Small intestine (tissue), 7 donors: ENCODE measurements around the gene NEURL2. TPM values are rescaled to one million over a fixed set of nuclear protein-coding genes. Genes with fewer than 3 reads are reported as not detected.

Experiments used
- DNase-seq, 2 donors: peaks; one replicate each; pipeline versions ENCODE4 v3.0.0 to v3.0.0-alpha.2; 2013
- FAIRE-seq: peaks from 2 replicates; lab custom pipeline; 2012; peaks lifted over from hg19 to GRCh38; lab: Jason Lieb, UNC
- H3K27ac ChIP-seq, 3 donors: one replicate each; pipeline ENCODE4 v1.5.1; 2013; ENCODE audit warnings: low read length in 2 of 3, mild to moderate bottlenecking in 2 of 3, control low read depth in 1 of 3, inconsistent platforms in 1 of 3, low read depth in 1 of 3, moderate library complexity in 1 of 3
- H3K27me3 ChIP-seq, 3 donors: one replicate each; pipeline ENCODE4 v1.6.1; 2013; ENCODE audit warnings: low read length in 3 of 3, inconsistent platforms in 1 of 3; ENCODE audit not compliant: control insufficient read depth in 3 of 3, insufficient read depth in 3 of 3
- H3K36me3 ChIP-seq, 3 donors: one replicate each; pipeline ENCODE4 v1.6.1; 2013; ENCODE audit warnings: low read length in 3 of 3, inconsistent platforms in 1 of 3, low read depth in 1 of 3, mild to moderate bottlenecking in 1 of 3, moderate library complexity in 1 of 3; ENCODE audit not compliant: control insufficient read depth in 3 of 3, insufficient read depth in 2 of 3
- H3K4me1 ChIP-seq, 3 donors: one replicate each; pipeline ENCODE4 v1.6.1; 2013; ENCODE audit warnings: low read length in 2 of 3, inconsistent platforms in 1 of 3, low read depth in 1 of 3, mild to moderate bottlenecking in 1 of 3, moderate library complexity in 1 of 3; ENCODE audit not compliant: control insufficient read depth in 3 of 3, insufficient read depth in 2 of 3
- H3K4me3 ChIP-seq, 3 donors: one replicate each; pipeline ENCODE4 v1.5.1; 2013; ENCODE audit warnings: low read length in 3 of 3, control low read depth in 1 of 3, inconsistent platforms in 1 of 3, low read depth in 1 of 3, mild to moderate bottlenecking in 1 of 3, moderate library complexity in 1 of 3
- H3K9me3 ChIP-seq, 2 donors: one replicate each; pipeline ENCODE4 v1.6.1; 2013; ENCODE audit warnings: low read depth in 1 of 2, low read length in 1 of 2; ENCODE audit not compliant: control insufficient read depth in 2 of 2, insufficient read depth in 1 of 2
- WGBS, 3 donors: extraction: QIAGEN DNeasy Blood & Tissue Kit; methylation state at CpG; one replicate each; pipeline ENCODE4 v1.1.7; 2013; 5-methylcytosine and 5-hydroxymethylcytosine counted together
- polyA plus RNA-seq, 4 donors: library from polyadenylated mRNA; stranded (reverse) in 3 of 4; unstranded in 1 of 4; fragments of 200-250 nt in 3 of 4; fragments of 120-200 nt in 1 of 4; gene quantifications; one replicate each; pipeline versions ENCODE4 v1.2.1 to v1.2.3, GENCODE V29; 2013
- donor health status: healthy with polysubstance abuse.
- donor health status: control.
- donor health status: control.
- donor health status: Bipolar disorder and iron deficiency.
- donor health status: healthy.

The NEURL2 gene
- polyA plus RNA-seq, 4 donors = 2.9 to 20.2 (median 4.0) TPM

DNA sequence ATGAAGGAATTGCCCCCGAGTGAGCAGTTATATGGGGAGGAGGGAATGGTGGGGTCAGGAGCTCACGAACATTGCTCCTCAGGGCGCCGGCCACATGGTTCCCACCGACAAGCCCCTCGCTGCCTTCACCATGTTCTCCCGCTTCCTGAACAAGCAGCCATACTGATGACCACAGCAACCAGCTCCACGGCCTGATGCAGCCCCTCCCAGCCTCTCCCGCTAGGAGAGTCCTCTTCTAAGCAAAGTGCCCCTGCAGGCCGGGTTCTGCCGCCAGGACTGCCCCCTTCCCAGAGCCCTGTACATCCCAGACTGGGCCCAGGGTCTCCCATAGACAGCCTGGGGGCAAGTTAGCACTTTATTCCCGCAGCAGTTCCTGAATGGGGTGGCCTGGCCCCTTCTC is 7.3 kb upstream of the NEURL2 start:
- DNase-seq (no peak), FAIRE-seq (no peak)
- peaks cover 0 to 13% (median 0%) of the 10 kb centered on the region in 3 donors for H3K4me1 ChIP-seq
- 87 to 92% (median 91%) methylated on average over 12 of the region's 12 CpGs for WGBS, 3 donors
- no peak overlapping the region for H3K4me3 ChIP-seq
- H3K9me3 ChIP-seq = no peaks in the 10 kb centered on the region
- H3K27ac ChIP-seq = no peak overlapping the region
- peaks cover 5 to 78% (median 16%) of the 10 kb centered on the region in 3 donors for H3K36me3 ChIP-seq
- no peaks in the 10 kb centered on the region for H3K27me3 ChIP-seq

DNA sequence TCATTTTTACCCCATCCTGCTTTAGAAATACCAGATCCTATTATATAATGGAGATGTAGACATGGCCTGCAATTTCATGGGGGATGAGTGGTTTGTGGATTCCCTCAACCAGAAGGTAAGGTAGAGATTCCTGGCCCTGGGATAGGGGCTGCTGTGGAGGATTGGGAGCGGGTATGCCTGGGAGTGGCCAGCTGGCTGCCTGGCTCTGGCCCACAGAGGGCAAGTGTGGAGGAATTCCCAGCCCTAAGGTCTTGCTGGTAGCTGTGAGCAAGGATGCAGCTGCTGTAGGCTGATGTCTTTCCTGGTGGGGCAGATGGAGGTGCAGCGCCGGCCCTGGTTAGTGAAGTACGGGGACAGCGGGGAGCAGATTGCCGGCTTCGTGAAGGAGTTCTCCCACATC is 6.7 kb upstream of the NEURL2 start:
- WGBS, 3 donors = 95 to 98% (median 95%) methylated on average over 7 of the region's 7 CpGs
- no peak for FAIRE-seq
- peaks cover 5 to 83% (median 16%) of the 10 kb centered on the region in 3 donors for H3K36me3 ChIP-seq

DNA sequence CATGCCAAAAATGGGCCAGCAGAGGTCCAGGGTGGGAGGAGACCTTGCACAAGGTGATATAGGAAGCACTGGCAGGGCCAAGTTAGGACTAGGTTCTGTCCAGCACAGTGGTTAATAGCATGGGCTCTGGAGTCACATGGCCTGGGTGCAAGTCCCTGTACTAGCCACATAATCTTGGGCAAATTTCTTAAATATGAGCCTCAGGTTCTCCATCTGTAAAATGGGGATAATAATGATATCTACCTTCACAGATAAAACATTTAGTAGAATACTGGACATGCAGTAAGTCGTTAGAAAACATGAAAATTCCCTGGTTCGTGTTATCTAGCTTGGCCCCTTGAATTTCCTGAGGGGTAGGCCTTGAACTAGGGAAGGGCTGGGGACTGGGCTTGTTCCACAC is 6.3 kb upstream of the NEURL2 start:
- H3K27me3 ChIP-seq = no peaks in the 10 kb centered on the region
- H3K27ac ChIP-seq = no peak overlapping the region
- no peak overlapping the region for H3K4me3 ChIP-seq
- no peak for FAIRE-seq
- H3K9me3 ChIP-seq = no peaks in the 10 kb centered on the region
- DNase-seq = no peak
- peaks cover 5 to 85% (median 16%) of the 10 kb centered on the region in 3 donors for H3K36me3 ChIP-seq
- H3K4me1 ChIP-seq = peaks cover 0 to 21% (median 6%) of the 10 kb centered on the region in 3 donors
- WGBS, 3 donors = 79 to 91% (median 86%) methylated on average over 2 of the region's 2 CpGs

More for the DNA sequence above, 6.7 kb upstream of the NEURL2 start:
- no peaks in the 10 kb centered on the region for H3K27me3 ChIP-seq
- H3K4me1 ChIP-seq = peaks cover 0 to 17% (median 4%) of the 10 kb centered on the region in 3 donors
- H3K27ac ChIP-seq = no peak overlapping the region
- no peak overlapping the region for H3K4me3 ChIP-seq
- no peak for DNase-seq
- H3K9me3 ChIP-seq = no peaks in the 10 kb centered on the region

DNA sequence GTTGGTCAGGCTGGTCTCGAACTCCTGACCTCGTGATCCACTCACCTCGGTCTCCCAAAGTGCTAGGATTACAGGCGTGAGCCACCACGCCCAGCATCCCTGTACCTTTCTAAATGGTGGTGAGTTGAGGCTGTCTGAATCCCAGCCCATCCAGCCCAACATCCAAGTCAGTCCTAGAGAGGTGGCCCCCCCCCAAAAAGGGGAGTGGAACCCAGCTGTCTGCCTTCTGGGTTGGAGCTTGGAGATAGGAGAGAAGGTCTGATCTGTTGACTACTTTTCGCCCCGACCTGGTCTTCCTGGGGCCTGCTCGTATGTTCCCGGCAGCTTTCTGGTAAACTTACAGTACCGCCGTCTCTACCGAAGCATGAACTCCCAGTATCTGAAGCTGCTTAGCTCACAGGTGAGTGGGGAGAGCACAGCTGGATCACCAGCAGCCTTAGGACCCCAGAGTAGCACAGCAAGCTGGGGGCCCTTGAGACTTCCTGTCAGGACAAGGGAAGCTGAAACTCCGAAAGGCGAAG is 5.7 kb upstream of the NEURL2 start:
- Histone ChIP-seq H3K36me3 (peaks cover 5 to 85% (median 16%) of the 10 kb centered on the region in 3 donors), H3K27me3 (no peaks in the 10 kb centered on the region), H3K9me3 (no peaks in the 10 kb centered on the region), H3K27ac (no peak overlapping the region), H3K4me1 (peaks cover 0 to 22% (median 6%) of the 10 kb centered on the region in 3 donors), H3K4me3 (no peak overlapping the region)
- no peak for FAIRE-seq
- 93 to 96% (median 93%) methylated on average over 13 to 14 of the region's 14 CpGs for WGBS, 3 donors
- DNase-seq = no peak

DNA sequence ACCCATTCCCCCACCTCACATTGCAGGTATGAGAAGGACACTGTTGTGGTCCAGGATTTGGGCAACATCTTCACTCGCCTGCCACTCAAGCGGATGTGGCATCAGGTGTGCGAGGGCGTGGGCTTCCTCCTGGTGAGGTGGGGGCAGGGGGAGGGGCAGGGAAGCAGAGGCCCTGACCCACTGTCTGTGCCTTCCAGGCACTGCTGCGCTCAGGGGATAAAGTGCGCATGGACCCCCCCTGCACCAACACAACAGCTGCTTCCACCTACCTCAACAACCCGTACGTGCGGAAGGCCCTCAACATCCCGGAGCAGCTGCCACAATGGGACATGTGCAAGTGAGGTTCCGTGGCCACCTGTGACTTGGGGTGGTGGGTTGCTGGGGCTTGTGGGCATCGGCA is 3.8 kb upstream of the NEURL2 start:
- H3K4me1 ChIP-seq = peaks cover 0 to 22% (median 6%) of the 10 kb centered on the region in 3 donors
- FAIRE-seq (no peak), DNase-seq (no peak)
- no peaks in the 10 kb centered on the region for H3K27me3 ChIP-seq
- no peak overlapping the region for H3K4me3 ChIP-seq
- 77 to 89% (median 79%) methylated on average over 12 of the region's 12 CpGs for WGBS, 3 donors
- H3K36me3 ChIP-seq = peaks cover 5 to 75% (median 11%) of the 10 kb centered on the region in 3 donors
- no peak overlapping the region for H3K27ac ChIP-seq
- H3K9me3 ChIP-seq = no peaks in the 10 kb centered on the region

- FAIRE-seq (no peak), DNase-seq (no peak)
- peak overlapping the region in 1 of 3 donors; percentile 86 for H3K27ac ChIP-seq
- 88 to 98% (median 93%) methylated on average over 4 of the region's 4 CpGs for WGBS, 3 donors
- H3K27me3 ChIP-seq = no peaks in the 10 kb centered on the region
- H3K36me3 ChIP-seq = peaks cover 5 to 67% (median 11%) of the 10 kb centered on the region in 3 donors
- H3K9me3 ChIP-seq = no peaks in the 10 kb centered on the region
- peak overlapping the region in 1 of 3 donors; percentile 70 for H3K4me3 ChIP-seq
- peaks cover 0 to 22% (median 6%) of the 10 kb centered on the region in 3 donors for H3K4me1 ChIP-seq
Observed at GRCh38 chr20:45893831-45894230, 2.8 kb upstream of the NEURL2 start.

- H3K27ac ChIP-seq = peak overlapping the region in 2 of 3 donors; percentile 12 to 86
- no peaks in the 10 kb centered on the region for H3K27me3 ChIP-seq
- peaks cover 0 to 22% (median 6%) of the 10 kb centered on the region in 3 donors for H3K4me1 ChIP-seq
- 47 to 69% (median 61%) methylated on average over 4 of the region's 4 CpGs for WGBS, 3 donors
- peaks cover 5 to 66% (median 11%) of the 10 kb centered on the region in 3 donors for H3K36me3 ChIP-seq
- no peaks in the 10 kb centered on the region for H3K9me3 ChIP-seq
- FAIRE-seq (no peak), DNase-seq (peak; percentile 76 to 92)
- H3K4me3 ChIP-seq = peak overlapping the region in 1 of 3 donors; percentile 70
Observed at GRCh38 chr20:45892828-45893500, 2.0 kb upstream of the NEURL2 start.

- DNase-seq (peak; percentile 48 to 49), FAIRE-seq (no peak)
- 76 to 81% (median 80%) methylated on average over 9 of the region's 9 CpGs for WGBS, 3 donors
- H3K9me3 ChIP-seq = no peaks in the 10 kb centered on the region
- peaks cover 0 to 22% (median 6%) of the 10 kb centered on the region in 3 donors for H3K4me1 ChIP-seq
- peaks cover 2 to 64% (median 11%) of the 10 kb centered on the region in 3 donors for H3K36me3 ChIP-seq
- no peaks in the 10 kb centered on the region for H3K27me3 ChIP-seq
- peak overlapping the region; percentile 70 to 90 (median 81) for H3K4me3 ChIP-seq
- peak overlapping the region; percentile 12 to 86 (median 39) for H3K27ac ChIP-seq
Observed at GRCh38 chr20:45892049-45892825, 1.2 kb upstream of the NEURL2 start.
